GM18526 (cell line): ENCODE results near the gene CRYBB3.

Experiments used
- POLR2A ChIP-seq: IDR thresholded peaks from 3 replicates; pipeline ENCODE4 v1.6.1; 2011; ENCODE audit not compliant: insufficient read length; ENCODE audit errors: extremely low read depth

The CRYBB3 gene

DNA sequence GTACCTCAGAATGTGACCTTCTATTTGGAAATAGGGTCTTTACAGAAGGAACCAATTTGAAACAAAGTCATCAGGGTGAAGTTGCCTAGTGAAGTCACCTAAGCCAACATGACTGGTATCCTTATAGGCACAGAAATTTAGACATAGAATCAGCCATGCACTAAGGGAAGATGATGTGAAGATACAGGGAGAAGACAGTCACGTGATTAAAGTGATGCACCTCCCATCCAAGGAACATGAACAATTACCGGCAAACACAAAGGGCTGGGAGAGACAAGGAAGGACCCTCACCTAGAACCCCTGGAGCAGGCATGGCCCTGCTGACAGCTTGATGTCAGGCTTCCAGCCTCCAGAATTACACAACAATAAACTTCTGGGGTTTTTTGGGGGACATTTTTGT, 16.6 kb downstream of the CRYBB3 start:
- no peak for TF ChIP-seq POLR2A

DNA sequence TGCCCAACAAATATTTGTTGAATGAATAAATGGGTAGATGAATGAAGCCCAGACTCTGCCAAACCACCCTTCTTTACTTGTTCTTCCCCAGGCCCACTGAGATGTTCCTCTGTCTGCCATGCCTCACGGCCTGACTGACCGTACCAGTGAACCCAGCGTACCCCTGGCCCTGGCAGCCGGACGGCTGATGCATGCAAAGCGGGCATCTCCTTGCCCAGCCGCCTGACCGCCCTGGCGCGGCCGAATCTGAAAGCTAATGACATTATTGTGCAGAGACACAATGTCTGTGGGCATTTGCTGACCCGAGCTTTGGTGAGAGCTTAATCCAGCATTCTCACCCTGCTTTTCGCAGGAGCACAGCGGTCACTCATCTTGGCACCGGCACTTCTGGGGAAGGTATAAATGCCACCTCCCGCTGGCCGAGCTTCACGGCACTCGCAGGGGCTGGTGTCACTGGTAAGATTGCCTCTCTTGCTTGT, 19.6 kb downstream of the CRYBB3 start, which contains the start of gene CRYBB2:
CRYBB2 (plus strand) TSS at position 429 of the 479 bp plus-strand sequence. CDS start 1,791 bp downstream, outside the sequence.
- no peak for TF ChIP-seq POLR2A

DNA sequence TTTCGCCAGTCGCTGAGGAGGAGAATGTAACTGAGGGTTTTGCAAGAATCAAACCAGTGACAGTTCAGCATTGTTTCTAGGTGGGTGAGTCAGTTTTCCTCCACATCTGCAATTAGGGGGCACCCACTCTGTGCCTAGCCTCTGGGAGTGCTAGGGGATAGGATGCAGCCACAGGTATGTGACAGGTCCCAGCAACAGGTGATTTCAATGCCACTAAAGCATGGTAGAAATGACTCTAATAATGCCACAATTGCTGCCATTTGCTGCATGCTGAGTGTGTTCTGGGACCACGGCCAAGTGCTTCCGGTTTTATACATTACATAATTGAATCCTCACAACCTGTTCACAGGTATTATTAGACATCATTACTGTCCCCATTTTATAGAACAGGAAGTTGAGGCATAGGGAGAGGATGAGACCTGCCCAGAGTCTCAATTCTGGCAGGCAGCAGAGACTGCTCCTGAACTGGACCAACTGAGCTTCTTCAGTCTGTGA, 20.3 kb downstream of the CRYBB3 start:
- no peak for TF ChIP-seq POLR2A

DNA sequence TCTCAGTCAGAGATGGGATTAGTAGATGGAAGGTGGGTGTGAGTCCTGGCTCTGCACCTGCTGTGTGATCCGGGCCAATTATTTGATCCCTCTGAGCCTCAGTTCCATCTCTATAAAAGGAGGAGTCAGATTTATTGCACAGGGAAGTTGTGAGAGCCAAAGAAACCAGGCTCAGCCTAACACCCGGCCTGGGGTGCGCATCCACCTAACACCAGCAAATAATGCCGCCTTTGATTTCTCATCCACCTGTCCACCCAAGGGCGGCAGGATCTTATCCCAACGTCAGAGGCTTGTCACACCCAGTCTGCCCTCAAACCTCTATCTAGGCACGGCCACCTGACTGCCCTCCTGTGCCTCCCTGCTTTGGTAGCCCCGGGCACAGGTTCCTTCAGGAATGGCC, 22.1 kb downstream of the CRYBB3 start:
- no peak for TF ChIP-seq POLR2A

DNA sequence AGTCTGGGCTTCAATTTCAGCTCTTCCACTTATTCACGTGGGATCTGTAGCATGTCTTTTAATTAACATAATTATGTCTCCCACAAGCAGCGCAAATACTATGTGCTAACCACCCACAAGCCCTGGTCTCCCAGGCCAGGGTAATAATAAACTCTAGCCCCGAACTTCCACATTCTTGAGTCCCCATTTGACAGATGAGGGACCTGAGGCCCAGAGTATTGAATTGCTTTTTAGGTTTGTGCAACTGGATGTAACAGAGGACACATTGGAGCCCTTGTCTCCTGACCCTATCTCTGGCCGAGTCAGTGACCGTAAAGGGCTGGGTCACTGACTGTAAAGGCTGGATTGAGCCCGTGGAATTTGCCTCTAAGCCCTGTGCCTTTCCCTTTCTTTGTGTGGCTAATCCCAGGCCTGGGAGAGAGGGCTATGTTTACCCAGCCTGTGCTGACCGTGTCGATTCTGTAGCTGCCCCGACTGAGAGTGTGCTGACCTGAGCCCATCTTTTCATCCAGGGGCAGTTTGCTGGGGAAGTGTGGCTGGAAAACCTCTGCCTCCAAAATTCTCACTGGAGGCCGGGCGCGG, 23.7 kb downstream of the CRYBB3 start:
- no peak for TF ChIP-seq POLR2A

DNA sequence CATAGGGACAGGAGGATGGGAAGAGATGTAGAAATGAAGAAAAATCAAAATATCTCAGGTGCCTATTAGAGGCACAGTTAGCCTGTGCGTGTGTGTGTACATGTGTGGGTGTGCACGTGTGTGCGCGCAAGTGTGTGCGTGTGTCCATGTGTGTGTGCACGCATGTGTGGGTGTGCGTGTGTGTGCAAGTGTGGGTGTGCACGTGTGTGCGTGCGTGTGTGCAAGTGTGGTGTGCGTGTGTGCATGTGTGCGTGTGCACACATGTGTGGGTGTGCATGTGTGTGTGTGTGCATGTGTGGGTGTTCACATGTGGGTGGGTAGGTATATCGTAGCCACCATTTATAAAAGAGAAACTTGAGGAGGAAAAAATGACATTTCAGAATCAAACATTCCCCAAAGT, 29.2 kb downstream of the CRYBB3 start:
- TF ChIP-seq POLR2A: no peak

DNA sequence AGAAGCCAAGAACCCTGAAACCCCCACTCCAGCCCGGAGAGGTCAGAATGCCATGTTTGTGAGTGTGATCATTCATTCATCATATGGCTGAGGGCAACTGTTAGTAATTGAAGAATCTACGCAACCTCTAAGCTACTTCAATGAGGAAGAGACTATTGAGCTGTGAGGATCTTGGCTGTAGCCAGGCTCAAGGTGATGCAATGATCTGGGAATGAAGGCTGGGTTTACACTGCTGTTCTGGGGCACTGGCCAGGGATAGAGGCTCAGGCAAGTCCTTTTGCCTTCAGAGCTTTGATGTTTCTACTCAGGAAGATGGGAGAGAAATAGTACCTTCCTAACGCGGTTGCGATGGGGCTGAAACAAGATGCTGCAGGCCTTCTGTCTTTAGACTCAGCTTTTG, 32.6 kb downstream of the CRYBB3 start:
- TF ChIP-seq POLR2A: no peak

DNA sequence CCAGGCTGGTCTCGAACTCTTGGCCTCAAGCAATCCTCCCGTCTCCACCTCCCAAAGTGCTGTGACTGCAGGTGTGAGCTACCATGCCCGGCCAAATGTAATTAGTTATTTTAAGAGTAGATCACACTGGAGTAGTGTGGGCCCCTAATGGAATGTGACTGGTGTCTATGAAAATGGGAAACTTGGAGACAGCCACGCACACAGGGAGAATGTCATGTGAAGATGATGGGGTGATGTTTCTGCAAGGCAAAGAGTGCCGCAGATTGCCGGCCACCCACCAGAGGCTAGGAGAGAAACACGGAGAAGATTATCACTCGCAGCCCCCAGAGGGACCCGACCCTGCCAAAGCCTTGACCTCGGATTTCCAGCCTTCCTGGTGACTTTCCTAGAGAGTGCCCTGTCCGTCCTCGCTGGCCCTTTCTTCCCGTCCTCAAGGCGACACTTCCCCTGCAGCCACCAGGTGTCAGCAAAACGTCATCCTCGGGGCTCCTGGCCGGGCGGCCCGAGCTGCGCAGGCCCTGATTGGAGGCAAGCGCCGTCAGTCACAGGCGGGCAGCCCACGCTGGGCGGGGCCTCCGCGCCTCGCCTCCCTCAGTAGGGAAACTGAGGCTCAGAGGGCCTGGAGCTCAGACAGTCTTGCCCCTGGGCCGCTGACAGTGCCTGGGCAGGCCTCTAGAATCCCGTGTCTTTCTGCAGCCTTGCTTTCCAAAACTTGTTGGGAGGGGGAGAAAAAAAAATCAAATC, 36.1 kb downstream of the CRYBB3 start:
- TF ChIP-seq POLR2A: no peak

DNA sequence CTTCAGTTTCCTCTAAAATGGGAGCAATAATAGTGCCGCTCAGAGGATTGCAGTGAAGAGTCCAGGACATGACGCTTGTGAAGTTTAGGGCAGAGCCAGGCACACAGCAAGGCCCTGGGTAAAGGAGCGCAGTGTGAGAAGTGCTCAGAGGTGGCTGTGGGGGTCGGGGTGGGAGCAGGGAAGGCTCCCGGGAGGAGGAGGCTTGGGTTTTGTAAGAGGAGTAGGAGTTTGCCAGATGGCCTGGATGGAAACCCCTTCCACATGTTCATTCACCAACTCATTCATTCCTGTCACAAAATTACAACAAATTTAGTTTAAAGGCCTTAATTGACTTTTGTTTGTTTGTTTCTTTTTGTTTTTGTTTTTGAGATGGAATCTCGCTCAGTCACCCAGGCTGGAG, 36.8 kb downstream of the CRYBB3 start:
- no peak for TF ChIP-seq POLR2A

DNA sequence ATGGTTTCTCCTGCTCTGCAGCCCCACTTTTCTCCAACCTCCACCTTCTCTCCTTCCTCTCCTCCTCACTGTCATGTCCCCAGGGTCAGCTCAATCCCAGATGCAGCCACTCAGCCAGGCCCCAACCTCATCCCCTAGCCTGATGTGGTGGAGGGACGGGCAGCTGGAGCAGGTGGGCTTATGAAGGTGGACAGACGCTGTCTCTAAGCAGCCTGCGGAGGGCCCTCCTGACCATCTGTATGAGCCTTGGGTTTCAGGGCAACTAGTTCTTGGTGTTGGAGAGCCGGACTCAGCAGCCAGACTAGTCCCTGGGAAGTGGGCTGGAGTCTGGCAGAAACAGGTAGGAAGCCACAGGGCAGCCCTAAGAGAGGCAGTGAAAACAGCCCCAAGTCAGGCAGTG, 37.8 kb downstream of the CRYBB3 start:
- no peak for TF ChIP-seq POLR2A
